ENCODE measurements around the gene ATG13.
"Not testable (repeated sequence)": the region's sequence is repeated elsewhere in the genome, so short reads cannot be mapped to it uniquely, and the experiment has no call there.

ATG13 gene

DNA sequence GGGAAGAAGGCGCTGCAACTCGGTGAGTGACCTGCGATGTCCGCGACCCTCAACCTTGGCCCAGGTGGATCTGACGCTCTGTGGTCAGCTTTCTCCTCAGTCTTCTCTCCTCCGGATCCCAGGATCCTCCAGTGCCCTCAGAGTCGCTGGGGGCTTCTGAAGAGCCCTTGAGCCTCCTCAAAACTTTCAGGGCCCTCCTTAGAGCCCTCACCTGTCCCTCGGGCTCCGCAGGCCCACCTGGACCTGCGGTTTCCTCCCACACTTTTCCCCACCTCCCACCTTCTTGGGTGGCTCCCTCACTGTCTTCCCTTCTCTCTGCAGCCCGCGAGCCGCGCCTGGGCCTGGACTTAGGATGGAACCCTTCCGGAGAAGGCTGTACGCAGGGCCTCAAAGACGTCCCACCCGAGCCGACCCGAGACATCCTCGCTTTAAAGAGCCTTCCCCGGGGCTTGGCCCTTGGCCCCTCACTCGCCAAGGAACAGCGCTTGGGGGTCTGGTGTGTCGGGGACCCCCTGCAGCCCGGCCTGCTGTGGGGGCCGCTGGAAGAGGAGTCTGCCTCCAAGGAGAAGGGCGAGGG lies 83.8 kb downstream of the ATG13 start:
- TF ChIP-seq, protein P1, sequence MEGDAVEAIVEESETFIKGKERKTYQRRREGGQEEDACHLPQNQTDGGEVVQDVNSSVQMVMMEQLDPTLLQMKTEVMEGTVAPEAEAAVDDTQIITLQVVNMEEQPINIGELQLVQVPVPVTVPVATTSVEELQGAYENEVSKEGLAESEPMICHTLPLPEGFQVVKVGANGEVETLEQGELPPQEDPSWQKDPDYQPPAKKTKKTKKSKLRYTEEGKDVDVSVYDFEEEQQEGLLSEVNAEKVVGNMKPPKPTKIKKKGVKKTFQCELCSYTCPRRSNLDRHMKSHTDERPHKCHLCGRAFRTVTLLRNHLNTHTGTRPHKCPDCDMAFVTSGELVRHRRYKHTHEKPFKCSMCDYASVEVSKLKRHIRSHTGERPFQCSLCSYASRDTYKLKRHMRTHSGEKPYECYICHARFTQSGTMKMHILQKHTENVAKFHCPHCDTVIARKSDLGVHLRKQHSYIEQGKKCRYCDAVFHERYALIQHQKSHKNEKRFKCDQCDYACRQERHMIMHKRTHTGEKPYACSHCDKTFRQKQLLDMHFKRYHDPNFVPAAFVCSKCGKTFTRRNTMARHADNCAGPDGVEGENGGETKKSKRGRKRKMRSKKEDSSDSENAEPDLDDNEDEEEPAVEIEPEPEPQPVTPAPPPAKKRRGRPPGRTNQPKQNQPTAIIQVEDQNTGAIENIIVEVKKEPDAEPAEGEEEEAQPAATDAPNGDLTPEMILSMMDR (conservative IDR thresholded peaks at IDR 0.05; ENCODE audit: low read depth, low read length), result no peak
- DNase-seq (ENCODE audit: low read depth), result no peak
- peak overlapping the region; percentile 96 for H3K4me3 ChIP-seq (ENCODE audit: low read depth, low read length)

DNA sequence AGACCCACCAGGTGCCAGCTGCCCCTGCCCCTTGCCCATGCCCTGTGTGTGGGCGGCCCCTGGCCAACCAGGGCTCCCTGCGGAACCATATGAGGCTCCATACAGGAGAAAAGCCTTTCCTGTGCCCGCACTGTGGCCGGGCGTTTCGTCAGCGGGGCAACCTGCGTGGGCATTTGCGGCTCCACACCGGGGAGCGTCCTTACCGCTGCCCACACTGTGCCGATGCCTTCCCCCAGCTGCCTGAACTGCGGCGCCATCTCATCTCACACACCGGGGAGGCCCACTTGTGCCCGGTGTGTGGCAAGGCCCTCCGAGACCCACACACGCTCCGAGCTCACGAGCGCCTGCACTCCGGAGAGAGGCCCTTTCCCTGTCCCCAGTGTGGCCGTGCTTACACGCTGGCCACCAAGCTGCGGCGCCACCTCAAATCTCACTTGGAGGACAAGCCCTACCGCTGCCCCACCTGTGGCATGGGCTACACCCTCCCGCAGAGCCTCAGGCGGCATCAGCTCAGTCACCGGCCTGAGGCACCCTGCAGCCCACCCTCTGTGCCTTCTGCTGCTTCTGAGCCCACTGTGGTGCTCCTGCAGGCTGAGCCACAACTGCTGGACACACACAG lies 87.8 kb downstream of the ATG13 start:
- TF ChIP-seq, protein P1 (conservative IDR thresholded peaks at IDR 0.05; ENCODE audit: low read depth, low read length), result no peak
- no peak for DNase-seq (ENCODE audit: low read depth)
- H3K4me3 ChIP-seq (ENCODE audit: low read depth, low read length), result no peak overlapping the region

DNA sequence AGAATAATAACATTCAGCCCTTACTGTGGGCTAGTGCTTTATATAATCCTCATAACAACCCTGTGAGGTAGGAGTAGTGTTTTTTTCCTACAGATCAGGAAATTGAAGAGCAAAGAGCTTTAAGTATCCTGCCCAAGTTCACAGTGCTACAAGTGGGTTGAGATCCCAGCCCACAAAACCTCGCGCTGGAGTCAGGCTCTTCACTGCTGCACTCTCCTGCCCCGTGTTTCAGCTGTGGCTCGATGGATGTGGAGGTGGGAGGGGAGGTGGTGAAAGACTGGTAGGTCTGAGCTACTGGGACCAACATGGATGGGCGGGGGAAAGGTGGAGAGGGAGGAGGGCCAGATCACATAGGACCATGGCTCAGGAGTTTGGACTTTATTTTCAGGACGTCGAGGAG lies 89.5 kb downstream of the ATG13 start:
- DNase-seq (ENCODE audit: low read depth), result no peak
- TF ChIP-seq, protein P1 (conservative IDR thresholded peaks at IDR 0.05; ENCODE audit: low read depth, low read length), result no peak
- H3K4me3 ChIP-seq (ENCODE audit: low read depth, low read length), result no peak overlapping the region

DNA sequence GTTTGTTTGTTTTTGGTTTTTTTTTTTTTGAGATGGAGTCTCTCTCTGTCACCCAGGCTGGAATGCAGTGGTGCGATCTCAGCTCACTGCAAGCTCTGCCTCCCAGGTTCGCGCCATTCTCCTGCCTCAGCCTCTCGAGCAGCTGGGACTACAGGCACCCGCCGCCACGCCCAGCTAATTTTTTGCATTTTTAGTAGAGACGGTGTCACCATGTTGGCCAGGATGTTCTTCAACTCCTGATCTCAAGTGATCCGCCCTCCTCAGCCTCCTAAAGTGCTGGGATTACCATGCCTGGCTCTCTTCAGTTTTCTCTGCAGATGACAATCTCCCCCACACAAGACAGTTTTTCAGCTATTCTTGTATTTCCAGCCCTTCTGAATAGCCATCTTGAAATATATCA lies 92.0 kb downstream of the ATG13 start:
- not testable (repeated sequence) for DNase-seq (ENCODE audit: low read depth); H3K4me3 ChIP-seq (ENCODE audit: low read depth, low read length)

DNA sequence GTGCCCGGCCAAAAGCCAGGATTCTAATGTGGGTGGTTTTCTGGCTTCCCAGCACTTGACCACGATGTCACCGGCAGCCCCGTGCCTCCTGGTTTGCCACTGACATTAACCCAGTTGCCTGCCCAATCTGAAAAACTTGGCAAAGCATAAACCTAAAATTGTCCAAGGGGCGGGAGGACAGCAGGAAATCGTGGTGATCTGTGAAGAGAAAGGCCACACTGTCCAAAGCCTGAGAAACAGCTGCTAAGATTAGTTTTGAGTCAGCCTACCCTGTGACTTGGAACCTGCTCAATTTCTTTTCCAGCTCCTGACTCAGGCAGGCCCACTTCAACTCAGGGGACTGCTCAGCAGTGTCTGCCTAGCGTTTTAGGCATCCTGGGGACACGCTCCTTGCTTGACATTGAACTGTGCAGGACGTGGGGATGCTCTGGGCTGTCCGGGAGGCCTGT lies 93.5 kb downstream of the ATG13 start:
- DNase-seq (ENCODE audit: low read depth), result peak; percentile 97
- H3K4me3 ChIP-seq (ENCODE audit: low read depth, low read length), result no peak overlapping the region
- TF ChIP-seq, protein P1 (conservative IDR thresholded peaks at IDR 0.05; ENCODE audit: low read depth, low read length), result no peak

GRCh38 chr11:46711303-46711702 lies 94.0 kb downstream of the ATG13 start:
- H3K4me3 ChIP-seq (ENCODE audit: low read depth, low read length), result no peak overlapping the region
- TF ChIP-seq, protein P1 (conservative IDR thresholded peaks at IDR 0.05; ENCODE audit: low read depth, low read length), result no peak
- DNase-seq (ENCODE audit: low read depth), result peak; percentile 58

DNA sequence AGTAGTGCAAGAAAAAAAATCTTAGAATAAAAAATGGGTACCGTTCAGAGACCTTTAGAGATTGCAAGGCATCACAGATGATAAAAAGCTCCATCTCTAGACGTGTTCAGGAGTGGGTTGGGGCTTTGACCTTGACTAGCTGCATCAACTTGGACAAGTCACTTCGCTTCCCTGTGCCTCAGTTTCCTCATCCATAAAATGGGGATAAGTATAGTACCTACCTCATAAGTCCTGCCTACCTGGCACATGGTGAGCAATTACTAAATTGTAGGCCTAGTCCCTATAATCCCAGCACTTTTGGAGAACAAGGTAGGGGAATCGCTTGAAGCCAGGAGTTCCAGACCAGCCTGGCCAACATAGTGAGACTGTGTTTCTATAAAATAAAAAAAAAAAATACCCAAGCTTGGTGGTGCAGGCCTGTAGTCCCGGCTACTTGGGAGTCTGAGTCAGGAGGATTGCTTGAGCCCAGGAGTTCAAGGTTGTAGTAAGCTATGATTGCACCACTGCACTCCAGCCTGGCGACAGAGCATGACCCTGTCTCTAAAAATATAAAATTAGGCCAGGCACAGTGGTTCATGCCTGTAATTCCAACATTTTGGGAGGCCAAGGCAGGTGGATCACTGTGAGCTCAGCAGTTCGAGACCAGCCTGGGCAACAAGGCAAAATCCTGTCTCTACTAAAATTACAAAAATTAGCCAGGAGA lies 95.7 kb downstream of the ATG13 start:
- TF ChIP-seq, protein P1 (conservative IDR thresholded peaks at IDR 0.05; ENCODE audit: low read depth, low read length), result no peak
- H3K4me3 ChIP-seq (ENCODE audit: low read depth, low read length), result no peak overlapping the region

DNA sequence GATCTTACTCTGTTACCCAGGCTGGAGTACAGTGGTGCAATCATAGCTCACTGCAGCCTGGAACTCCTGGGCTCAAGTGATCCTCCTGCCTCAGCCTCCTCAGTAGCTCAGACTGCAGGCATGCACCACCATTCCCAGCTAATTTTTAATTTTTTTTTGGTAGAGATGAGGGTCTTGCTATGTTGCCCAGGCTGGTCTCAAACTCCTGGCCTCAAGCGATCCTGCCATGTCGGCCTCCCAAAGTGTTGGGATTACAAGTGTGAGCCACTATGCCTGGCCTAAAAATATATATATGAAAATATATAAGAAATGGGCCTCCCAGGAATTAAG lies 100.4 kb downstream of the ATG13 start:
- not testable (repeated sequence) for DNase-seq (ENCODE audit: low read depth); H3K4me3 ChIP-seq (ENCODE audit: low read depth, low read length)

More for the DNA sequence above, 95.7 kb downstream of the ATG13 start:
- no peak for DNase-seq (ENCODE audit: low read depth)

All from choroid plexus epithelial cell (primary cell).